ENCODE measurements around the gene HCN1.
"Not testable (repeated sequence)": the region's sequence is repeated elsewhere in the genome, so short reads cannot be mapped to it uniquely, and the experiment has no call there.

DNA sequence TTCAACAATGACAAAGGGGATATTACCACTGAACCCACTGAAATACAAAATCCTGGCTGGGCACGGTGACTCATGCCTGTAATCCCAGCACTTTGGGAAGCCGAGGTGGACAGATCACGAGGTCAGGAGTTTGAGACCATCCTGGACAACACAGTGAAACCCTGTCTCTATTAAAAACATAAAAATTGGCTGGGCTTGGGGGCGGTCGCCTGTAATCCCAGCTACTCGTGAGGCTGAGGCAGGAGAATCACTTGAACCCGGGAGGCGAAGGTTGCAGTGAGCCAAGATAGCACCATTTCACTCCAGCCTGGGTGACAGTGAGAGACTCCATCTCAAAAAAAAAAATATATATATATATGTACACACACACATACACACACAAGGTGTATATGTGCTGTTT lies 324.8 kb downstream of the HCN1 start:
- TF ChIP-seq, protein P1, sequence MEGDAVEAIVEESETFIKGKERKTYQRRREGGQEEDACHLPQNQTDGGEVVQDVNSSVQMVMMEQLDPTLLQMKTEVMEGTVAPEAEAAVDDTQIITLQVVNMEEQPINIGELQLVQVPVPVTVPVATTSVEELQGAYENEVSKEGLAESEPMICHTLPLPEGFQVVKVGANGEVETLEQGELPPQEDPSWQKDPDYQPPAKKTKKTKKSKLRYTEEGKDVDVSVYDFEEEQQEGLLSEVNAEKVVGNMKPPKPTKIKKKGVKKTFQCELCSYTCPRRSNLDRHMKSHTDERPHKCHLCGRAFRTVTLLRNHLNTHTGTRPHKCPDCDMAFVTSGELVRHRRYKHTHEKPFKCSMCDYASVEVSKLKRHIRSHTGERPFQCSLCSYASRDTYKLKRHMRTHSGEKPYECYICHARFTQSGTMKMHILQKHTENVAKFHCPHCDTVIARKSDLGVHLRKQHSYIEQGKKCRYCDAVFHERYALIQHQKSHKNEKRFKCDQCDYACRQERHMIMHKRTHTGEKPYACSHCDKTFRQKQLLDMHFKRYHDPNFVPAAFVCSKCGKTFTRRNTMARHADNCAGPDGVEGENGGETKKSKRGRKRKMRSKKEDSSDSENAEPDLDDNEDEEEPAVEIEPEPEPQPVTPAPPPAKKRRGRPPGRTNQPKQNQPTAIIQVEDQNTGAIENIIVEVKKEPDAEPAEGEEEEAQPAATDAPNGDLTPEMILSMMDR (IDR thresholded peaks at IDR 0.05): not testable (repeated sequence)
- TF ChIP-seq MYC (IDR thresholded peaks at IDR 0.05; ENCODE audit: borderline replicate concordance, low read length); SREBF2 (IDR thresholded peaks at IDR 0.05); MAFK (IDR thresholded peaks at IDR 0.05; ENCODE audit: partially characterized antibody); HOXB5 (CRISPR knock-in tag; IDR thresholded peaks at IDR 0.05); FOSL2 (IDR thresholded peaks at IDR 0.05); FOSL2 (CRISPR knock-in tag; IDR thresholded peaks at IDR 0.05); POLR2A (IDR thresholded peaks at IDR 0.05; ENCODE audit: low read length); ESRRA (IDR thresholded peaks at IDR 0.05; ENCODE audit: borderline replicate concordance, low read length); HDAC2 (IDR thresholded peaks at IDR 0.05): not testable (repeated sequence)

Data from A549 (cell line).